Stimulated activated CD4-positive, alpha-beta T cell treated with anti-CD3 and anti-CD28 coated beads, Interleukin-15, amount 100 ng/mL, for 48 hours (primary cell): Measurements from ENCODE around the gene RGS1.

Experiments used
- DNase-seq, 2 donors: peaks; one replicate each; pipeline ENCODE4 v3.0.0-alpha.2; 2020; ENCODE audit warnings: low read depth in 2 of 2

The RGS1 gene

DNA sequence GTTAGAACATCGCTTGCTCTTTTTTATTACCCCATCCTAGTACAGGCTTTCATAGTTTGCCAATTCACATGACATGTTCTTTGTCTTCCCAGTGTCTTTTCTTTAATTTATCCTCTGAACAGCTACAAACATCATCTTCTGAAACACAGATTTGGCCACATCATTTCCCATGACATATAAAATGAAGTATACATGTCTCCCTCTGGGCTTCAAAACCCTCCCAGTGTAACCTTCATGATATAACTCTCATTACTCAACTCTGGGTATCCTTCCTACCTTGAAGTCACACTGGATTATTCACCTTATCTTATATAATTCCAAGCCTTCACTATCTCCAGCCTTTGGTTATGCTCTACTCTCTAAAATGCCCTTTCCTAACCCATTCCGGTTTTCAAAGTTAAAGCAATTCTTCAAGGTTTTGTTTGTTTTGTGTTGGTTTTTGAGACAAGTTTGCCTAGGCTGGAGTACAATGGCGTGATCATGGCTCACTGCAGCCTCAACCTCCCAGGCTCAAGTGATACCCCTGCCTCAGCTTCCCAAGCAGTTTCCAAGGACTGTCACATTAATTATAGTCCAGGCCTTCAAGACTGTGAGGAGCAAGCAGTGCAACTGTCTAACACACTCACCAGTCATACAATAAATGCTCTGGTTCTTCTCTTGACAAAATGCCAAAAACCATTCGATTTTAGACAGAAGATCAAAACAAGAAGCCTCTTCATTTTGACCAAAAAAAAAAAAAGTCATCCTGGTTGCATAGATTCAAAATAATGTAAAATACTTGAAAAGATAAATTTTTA, 5.8 kb downstream of the RGS1 start:
- DNase-seq, result no peak

DNA sequence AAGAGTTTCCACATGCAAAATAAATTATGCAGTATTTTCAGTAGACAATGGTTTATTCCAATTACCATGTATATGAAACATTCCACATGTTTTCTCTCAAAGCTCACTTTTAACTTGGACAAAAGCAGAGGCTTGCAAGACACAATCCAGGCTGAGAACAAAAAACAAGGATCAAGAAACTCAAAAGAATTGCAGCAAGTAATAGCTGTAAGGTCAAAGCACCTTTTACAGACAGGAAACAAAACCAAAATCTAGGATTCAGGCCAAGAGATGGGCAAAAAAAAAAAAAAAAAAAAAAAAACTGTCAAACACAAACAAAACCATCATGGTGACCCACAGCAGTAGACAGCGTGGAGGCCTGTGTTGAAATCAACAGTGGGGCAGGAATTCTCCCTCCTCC, 9.3 kb downstream of the RGS1 start:
- DNase-seq, result no peak

DNA sequence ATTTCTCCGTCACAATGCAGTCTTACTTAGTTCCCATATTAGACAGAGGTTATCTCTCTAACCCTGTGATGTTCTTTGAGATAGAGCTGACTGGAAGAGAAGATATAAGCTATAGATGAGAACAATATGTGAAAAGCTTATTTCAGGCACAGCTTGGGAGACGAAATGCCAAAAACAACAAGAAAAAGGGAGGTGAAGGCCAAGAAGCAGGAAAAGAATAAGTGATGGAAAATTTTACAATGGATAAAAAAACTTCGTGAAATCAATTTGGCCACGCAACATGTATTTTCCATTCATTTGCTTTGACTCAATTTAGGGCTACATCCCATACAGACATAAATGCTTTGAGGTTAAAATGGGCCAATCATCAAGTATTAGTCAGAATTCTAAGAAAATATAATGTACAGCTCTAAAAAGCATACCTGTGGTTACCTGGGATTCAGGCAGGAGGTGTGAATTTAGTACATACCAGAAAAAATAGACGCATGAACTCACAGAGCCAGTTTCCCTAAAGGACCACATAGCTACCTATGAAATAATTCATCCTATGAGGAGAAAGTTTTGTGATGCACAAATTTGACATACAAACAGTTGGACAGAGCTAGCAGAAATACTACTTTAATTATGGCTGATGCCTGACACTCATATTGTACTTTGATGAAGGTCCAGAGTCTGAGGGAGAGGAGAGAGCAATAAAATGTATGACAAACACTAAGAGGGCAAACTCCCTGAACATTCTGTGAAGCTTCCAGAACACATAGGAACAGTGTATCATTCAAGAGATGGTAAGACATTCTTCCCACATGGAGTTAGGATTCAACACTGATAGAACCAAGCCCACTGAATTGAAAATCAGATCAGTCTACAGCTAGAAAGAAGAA, 12.1 kb downstream of the RGS1 start:
- no peak for DNase-seq

DNA sequence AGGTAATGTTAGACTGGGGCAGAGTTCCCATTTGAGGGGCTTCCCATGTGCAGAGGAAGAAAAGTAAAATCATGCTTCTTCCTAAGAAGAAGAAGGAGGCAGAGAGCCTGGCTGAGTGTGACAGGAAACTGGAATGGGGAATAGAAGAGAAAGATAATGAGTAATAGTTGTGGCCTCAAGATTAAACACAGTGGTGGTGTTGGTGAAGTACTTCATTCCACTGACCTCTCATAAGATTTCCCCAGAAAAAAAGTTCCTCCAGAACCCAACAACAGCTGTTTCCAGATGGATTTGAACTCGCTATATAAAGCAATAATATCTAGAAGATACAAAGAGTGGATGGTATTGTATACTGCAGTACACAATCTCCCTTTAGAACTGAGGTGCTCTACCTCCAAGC, 13.0 kb downstream of the RGS1 start:
- DNase-seq, result no peak

DNA sequence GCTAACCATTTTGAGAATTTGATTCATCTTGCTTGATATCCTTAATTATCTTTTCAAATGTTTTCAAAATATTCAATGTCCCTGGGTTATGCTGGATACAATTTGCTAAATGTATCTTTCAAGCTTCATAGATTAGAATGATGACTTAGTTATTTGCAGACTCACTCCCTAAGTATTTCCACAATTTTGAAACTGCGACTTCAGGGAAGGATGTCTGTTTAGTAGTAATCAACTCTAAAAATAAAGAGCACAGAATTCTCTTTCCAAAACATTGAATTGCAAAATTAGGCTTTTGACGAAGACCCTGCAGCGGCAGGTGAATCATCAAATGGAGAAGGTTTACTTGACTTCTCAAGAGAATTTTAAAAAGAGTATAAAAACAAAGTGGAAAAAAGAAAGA, 14.2 kb downstream of the RGS1 start:
- DNase-seq, result no peak

DNA sequence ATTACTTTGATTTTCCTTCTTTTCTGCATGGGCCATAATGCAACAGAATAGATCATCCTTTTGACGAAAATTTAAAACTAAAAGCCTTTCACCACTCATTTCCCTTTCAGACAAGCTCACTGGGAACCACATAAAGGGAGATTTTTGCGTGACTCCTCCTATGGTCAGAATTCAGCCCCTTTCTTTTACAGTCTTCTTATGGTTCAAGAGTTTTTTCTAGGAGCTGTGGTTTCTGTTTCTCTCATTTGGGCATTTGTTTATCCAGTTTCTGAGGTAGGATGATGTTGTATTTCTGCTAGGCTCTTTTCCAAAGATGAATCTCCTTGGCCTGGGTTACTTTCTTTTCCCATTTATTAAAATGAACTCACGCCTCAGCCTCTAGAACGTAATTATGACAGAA, 16.9 kb downstream of the RGS1 start:
- no peak for DNase-seq

DNA sequence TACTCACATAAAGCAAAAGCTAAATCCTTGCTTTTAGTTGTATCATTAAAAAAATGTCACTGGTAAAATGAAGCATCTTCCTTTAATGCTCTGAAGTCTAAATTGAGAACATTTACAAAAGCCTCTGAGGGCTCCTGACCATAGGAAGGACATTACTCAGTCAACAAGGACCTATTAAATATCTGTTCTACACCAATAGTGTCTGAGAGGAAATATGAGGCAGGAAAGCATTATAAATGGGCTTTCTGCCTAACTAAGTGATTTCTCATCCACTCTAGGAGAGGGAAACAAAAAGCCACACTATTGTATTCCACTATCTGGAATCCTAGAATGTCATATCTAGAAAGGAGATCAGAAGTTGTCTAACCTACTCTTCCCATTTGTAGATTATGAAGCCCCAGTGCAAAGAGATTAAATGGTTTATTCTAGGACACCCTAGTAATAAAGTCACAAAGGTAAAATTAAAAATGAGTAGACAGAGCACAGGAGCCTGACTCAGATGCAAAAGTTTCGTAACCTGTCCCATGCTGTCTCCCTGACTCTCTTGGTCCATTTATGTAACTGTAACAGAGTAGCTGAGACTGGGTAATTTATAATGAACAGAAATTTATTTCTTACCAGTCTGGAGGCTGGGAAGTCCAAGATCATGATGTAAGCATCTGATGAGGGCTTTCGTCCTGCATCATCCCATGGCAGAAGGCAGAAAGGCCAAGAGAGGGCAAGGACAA, 17.6 kb downstream of the RGS1 start:
- no peak for DNase-seq

DNA sequence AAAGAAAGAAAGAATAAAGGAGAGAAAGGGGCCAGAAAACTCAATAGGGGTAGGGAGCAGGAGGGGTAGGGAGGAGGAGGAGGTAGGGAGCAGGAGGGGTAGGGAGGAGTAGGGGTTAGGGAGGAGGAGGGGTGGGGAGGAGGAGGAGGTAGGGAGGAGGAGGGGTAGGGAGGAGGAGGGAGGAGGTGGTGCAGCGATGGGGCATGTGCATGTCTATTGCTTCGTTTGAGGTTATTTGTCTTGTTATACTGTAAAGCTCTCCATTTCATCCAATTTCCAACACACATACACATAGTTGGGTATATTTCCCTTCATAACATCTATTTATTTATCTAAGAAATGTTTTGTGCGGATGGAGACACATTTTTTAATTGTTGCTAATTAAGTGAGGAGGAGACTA, 19.7 kb downstream of the RGS1 start:
- DNase-seq, result no peak

DNA sequence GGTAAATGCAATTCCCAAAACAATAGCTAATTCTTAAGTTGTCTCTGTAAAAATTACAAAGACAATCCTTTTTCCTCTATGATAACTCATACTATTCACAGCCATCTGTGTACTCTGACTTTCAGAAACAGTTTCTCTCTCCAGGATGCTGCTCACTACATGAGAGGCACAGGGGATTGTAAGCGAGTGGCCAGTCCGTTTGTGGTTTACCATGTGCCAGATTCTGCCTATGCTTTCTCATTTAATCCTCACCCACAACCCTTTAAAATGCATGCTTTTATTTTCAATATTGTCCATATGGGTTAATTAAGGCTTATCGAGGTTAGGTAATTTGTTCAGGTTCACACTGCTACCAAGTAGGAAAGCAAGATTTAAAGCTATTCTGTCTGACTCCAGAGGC, 23.0 kb downstream of the RGS1 start:
- no peak for DNase-seq

DNA sequence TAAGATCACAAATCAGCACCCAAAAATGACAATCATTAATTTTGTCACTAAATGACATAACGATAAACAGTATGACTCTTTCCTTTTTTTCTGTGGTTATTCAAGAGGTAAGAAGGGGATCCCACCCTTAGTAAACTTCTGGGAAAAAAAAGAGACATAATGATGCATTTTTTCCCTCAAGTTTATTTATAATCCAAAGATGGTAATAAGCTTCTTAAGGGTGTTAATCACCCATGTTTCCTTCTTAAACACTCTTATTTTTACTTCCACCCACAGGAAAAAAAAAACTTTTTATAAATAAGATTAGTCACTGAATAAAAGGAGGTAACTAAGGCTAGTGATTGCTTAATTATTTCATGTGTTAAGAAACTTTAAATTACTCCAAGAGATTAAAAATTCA, 24.7 kb downstream of the RGS1 start:
- DNase-seq, result no peak

DNA sequence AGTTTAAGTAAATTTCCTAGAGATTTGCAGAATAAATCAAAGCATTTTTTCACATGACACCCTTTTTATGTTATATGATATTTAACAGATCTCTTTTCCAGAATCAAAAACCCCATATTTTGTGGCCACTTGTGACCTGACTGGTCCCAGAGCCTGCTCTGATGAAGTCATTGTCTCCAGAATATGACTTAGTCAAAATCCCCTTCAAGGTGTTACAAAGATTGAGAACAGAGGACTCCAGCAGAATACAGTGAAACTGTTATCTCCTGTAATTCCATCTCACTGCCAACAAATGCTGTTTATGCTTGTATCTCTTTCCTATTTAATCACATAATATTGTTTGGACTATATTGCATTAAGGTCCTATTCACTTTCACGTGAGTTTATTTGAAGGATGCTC, 25.6 kb downstream of the RGS1 start:
- DNase-seq, result no peak

DNA sequence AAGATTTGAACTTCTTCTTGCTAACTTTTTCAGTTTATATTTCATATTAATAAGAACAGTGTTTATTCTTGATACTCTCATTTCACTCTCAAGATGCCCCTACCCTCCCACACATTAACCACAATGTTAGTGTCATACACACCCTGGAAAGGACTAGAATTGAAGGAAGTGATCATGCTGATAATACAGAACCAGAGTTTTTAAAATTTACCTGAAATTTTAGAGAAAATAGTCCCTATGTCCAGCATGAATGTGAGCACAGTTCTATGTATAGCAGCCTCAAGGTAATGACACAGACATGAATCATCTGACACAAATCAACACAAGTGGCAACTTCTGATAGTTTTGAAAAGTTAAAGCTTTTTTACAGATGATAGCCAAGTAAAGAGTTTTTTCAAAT, 26.0 kb downstream of the RGS1 start:
- DNase-seq, result no peak

DNA sequence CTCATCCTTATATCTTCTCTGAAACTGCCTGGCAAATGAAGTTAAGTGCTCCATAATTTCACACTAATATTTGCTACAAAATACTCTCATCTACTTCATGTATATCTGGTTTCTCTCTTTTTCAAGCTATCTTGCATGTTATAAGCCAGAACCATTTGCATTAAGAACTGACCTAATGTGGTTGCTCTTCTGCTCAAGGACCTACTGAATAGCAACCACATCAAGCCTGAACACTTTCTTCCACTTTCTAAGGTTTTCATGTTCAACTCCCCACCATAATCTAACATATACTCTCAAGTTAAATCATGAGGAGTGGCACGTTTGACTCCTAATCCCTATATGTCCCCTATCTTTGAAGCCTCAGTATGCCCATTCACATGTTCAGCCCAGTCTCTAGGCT, 27.2 kb downstream of the RGS1 start:
- DNase-seq, result no peak

DNA sequence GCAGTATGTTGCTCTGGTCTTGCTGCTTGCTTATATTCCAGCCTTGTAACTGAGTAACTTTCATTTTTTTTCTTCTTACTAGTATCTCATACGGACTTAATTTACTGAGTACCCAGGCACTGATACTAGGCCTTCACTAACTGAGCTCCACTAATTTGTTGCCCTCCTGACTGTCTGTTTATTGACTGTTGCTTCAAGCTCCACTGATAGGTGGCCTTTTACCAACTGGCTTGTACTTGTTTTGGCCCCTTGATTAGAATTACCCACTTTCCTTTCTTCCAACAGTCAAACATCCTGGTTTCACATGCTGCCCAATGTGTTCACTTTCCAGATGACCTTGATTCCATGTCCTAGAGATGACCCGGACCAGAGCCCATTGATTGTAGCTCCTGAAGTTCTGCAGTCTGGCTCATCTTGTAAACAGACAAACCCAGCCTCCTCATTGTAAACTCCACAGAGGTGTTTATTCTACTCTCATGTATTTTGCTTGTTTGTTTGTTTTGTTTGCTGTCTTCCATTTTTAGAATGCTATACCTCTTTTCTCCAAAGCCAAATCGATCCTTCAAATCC, 27.7 kb downstream of the RGS1 start:
- no peak for DNase-seq

DNA sequence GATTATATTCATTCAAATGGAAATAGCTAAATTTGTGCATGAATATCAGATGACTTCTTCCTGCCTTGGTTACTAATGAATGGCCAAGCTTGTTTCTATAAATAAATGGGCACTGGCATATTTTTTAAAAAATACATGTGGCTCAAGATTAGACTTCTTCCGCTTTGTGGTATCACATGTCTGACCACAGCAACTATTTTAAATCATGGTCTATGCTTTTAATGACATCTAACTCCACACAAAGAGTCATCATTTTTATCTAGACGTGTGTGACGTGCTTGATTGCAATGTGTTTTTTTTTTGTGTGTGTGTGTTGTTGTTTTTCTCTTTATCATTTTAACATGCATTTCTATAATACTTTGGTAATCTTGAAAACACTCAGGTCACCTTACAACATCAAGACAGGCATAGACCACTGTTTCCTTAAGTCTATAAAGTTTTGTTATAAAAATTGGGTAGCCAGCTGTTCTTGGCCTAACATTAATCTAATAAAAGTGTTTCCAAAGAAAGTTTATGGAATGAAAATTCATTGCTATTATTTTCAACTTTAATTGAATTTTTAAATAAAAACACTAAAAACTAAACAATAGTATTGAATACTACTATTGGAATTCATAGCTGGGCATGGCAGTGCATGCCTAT, 29.5 kb downstream of the RGS1 start:
- DNase-seq, result no peak

DNA sequence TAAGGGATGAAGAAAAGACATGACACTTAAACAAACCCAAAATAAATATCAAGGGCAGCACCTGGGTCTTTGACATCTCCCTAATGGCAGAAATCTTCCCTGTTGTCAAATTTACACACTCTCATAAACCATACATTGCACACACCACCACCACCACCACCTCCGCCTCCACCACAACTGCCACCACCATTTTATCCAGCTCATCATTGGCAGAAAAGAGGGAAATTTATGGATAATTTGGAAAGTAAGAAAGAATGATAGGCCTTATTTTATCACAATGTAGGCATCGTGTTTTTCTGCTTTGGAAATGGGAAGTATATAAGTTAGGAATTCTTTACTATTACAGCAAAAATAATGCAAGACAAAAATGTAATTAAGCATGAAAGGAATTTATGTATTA, 33.1 kb downstream of the RGS1 start:
- no peak for DNase-seq

DNA sequence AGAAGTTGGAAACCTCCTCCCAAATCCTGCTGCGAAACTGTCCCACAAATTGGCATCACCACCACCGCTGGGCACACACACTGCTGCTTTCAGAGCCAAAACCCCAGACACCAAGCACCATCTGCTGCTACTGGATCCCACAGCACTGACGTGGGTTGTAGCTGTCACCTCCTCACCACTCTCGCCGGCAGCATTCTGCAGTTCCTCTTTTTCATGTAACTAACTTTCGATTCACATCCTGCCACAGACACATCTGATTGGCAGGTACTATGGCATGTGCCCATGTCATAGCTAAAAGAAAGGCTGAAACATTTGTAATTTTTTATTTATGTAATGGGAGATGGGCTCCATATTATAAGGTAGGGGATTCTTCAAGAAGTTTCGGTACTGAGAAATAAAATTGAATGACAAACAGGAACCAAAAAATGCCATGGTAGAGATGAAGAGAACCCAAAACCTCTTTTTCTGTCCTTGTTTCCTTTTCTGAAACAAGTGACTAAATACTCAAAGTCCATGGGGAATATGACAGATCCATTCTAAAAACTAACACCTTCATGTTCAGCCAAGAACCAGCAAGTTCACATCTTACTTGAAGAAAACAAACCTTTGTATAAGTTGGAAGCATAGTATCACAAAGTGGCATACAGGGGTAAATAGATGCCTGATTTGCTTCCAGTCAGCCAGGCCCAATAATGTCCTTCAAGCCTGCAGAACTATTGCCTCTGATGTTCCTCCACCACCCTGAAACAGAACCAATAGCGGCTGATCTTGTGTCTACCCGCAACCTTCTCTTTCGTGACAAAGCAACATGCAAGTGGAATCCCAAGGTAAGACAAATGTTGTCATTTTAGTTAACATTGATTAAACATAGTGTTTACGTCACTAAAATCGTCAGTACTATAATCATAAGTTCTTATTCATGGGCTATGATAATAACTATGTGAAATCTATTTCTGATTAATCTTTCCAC, 33.8 kb downstream of the RGS1 start:
- DNase-seq, result peak; percentile 5 to 24

DNA sequence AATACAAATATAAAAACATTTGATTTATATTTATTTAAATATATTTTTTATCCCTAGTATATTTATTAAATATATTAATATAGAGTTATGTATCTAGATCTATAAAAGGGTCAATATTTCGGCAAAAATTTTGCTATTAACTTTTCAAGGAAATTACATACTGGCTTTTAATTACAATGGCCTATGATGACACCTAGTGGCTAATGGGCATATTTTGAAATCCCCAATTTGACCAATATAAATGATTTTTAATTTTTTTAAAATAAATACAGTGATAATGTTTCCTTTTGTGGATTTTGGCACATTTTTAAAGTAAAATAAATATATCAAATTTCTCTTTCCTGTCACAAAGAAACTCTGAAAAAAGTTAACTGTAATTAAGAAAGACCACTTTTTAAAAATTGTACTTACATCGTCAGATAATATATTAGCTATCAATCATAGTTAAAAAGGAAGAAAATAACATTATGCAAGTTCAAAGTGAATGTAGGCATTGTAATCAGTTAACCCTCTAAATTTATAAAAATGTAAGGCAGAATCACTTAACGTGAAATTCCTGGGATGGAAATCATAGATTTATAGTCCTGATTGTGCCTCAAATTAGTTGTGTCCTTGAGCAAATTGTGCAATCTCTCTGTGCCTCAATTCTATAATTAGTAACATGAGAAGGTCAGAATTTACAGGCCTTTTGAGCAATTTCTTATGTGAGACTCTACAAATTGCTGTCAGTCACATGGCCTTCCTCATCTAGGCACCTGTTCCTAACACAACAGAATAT, 34.7 kb downstream of the RGS1 start:
- DNase-seq, result no peak

DNA sequence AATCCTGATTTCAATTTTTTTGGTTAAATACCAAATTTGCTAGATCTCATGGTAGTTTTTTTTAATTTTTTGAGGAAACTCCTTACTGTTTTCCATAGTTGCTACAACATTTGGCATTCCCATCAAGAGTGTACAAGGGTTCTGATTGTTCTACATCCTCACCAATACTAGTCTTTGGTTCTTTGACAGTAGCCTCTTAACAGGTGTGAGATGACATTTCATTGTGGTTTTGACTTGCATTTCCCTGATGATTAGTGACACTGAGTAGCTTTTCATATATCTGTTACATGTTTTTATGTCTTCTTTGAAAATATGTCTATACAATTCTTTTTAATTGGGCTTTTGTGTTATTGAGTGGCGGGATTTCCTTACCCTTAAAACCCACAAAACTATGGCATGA, 39.5 kb downstream of the RGS1 start:
- no peak for DNase-seq
